CD4-positive, alpha-beta T cell (primary cell): ENCODE data around the gene FSTL4. TPM values are rescaled to one million over a fixed set of nuclear protein-coding genes. Genes with fewer than 3 reads are reported as not detected.

Source experiments
- ATAC-seq: fragments of 200-7000 bp; cut with Tn5 transposase; one replicate; pipeline ENCODE4 v1.10.0; 2022; ENCODE audit warnings: mild to moderate bottlenecking; ENCODE audit not compliant: poor library complexity
- CTCF ChIA-PET: fragments of 350-600 bp; sonication (Branson Sonifier 250); formaldehyde crosslinking; loops from one replicate; lab custom pipeline; 2021; ENCODE audit warnings: antibody characterized with exemption, inconsistent platforms; lab: Charles Lee
- POLR2A ChIA-PET: fragments of 350-600 bp; sonication (Branson Sonifier 250); formaldehyde crosslinking; loops from one replicate; lab custom pipeline; 2021; ENCODE audit warnings: antibody characterized with exemption, inconsistent platforms; lab: Charles Lee
- DNase-seq, 14 experiments: peaks; one replicate each; pipeline ENCODE4 v3.0.0-alpha.2; 2013 to 2020; ENCODE audit warnings: mixed read lengths in 2 of 14
- H3K27ac ChIP-seq, 2 donors: one replicate each; pipeline versions ENCODE4 v1.5.1 to v1.7.0; 2013; ENCODE audit warnings: low read length in 2 of 2, low read depth in 1 of 2, mild to moderate bottlenecking in 1 of 2
- H3K27me3 ChIP-seq, 2 experiments: 1 replicate in 1 of 2; 2 replicates in 1 of 2; pipeline versions ENCODE4 v1.6.1 to v1.7.0; 2013; ENCODE audit warnings: low read length in 2 of 2, control low read depth in 1 of 2, mild to moderate bottlenecking in 1 of 2, moderate library complexity in 1 of 2; ENCODE audit not compliant: insufficient read depth in 2 of 2, control insufficient read depth in 1 of 2
- H3K36me3 ChIP-seq: one replicate; pipeline ENCODE4 v1.6.1; 2013; ENCODE audit warnings: low read length, control low read depth; ENCODE audit not compliant: insufficient read depth
- H3K4me1 ChIP-seq: one replicate; pipeline ENCODE4 v1.6.1; 2013; ENCODE audit warnings: low read length, control low read depth; ENCODE audit not compliant: insufficient read depth
- H3K4me3 ChIP-seq: one replicate; pipeline ENCODE4 v1.5.1; 2013; ENCODE audit warnings: mild to moderate bottlenecking, low read length, moderate library complexity
- H3K9me3 ChIP-seq, 2 experiments: 1 replicate in 1 of 2; 2 replicates in 1 of 2; pipeline versions ENCODE4 v1.6.1 to v1.7.0; 2013; ENCODE audit warnings: low read length in 2 of 2, mild to moderate bottlenecking in 2 of 2, control low read depth in 1 of 2, moderate library complexity in 1 of 2; ENCODE audit not compliant: control insufficient read depth in 1 of 2, insufficient read depth in 1 of 2
- H3K27ac Mint-ChIP-seq: one replicate; pipeline ENCODE4 v1.8.0; 2020; ENCODE audit warnings: mixed read lengths
- H3K27me3 Mint-ChIP-seq: one replicate; pipeline ENCODE4 v1.8.0; 2021; ENCODE audit warnings: mixed read lengths
- H3K36me3 Mint-ChIP-seq: one replicate; pipeline ENCODE4 v1.8.0; 2021; ENCODE audit warnings: low read depth, mixed read lengths
- H3K4me1 Mint-ChIP-seq: one replicate; pipeline ENCODE4 v1.8.0; 2021; ENCODE audit warnings: low read depth, mixed read lengths
- H3K4me3 Mint-ChIP-seq: one replicate; pipeline ENCODE4 v1.8.0; 2020; ENCODE audit warnings: mild to moderate bottlenecking, mixed read lengths
- H3K9me3 Mint-ChIP-seq: one replicate; pipeline ENCODE4 v1.8.0; 2020; ENCODE audit warnings: mixed read lengths
- CTCF ChIP-seq: fragments of 200-600 bp; IDR thresholded peaks from one replicate; pipeline ENCODE4 v1.8.0; 2022; ENCODE audit warnings: antibody characterized with exemption, mild to moderate bottlenecking
- intact Hi-C, 2 experiments: fragments of 100-400 bp; cut with DNase I in 1 of 2; cut with micrococcal nuclease in 1 of 2; formaldehyde crosslinking; loops; one replicate each; pipeline versions ENCODE4 v1.15.1 to v1.9.0; 2023 to 2025; cut with DNase I, micrococcal nuclease
- total RNA-seq, 174 experiments: library from RNA in 2 of 174; stranded (reverse) in 2 of 174; gene quantifications; one replicate each; pipeline ENCODE4 v1.2.3 and lab custom pipeline; 2021 to 2026

FSTL4 gene
- total RNA-seq, 2 experiments from 2014 or later, result not detected

- H3K4me3 Mint-ChIP-seq, result no peak overlapping the region
- no peaks in the 10 kb centered on the region for H3K4me1 ChIP-seq
- no peaks in the 10 kb centered on the region for H3K9me3 ChIP-seq
- no peak overlapping the region for H3K27ac ChIP-seq
- ChIA-PET POLR2A (interaction anchor here (1.4 kb wide), 1 partner anchor 178 kb away, joined by 3 read pairs; no protein-coding TSS in a partner anchor), CTCF (no interaction called here)
- H3K9me3 Mint-ChIP-seq, result no peaks in the 10 kb centered on the region
- no peak overlapping the region for H3K27ac Mint-ChIP-seq
- no peak for DNase-seq
- H3K36me3 Mint-ChIP-seq, result no peaks in the 10 kb centered on the region
- no peaks in the 10 kb centered on the region for H3K36me3 ChIP-seq
- no peak overlapping the region for H3K4me3 ChIP-seq
- intact Hi-C loops, result no loop called here
- no peaks in the 10 kb centered on the region for H3K27me3 Mint-ChIP-seq
- no peak for ATAC-seq
- H3K27me3 ChIP-seq, result no peaks in the 10 kb centered on the region
- no peaks in the 10 kb centered on the region for H3K4me1 Mint-ChIP-seq
- TF ChIP-seq CTCF, result no peak
Observed at GRCh38 chr5:133286483-133286882, 325.9 kb downstream of the FSTL4 start.

DNA sequence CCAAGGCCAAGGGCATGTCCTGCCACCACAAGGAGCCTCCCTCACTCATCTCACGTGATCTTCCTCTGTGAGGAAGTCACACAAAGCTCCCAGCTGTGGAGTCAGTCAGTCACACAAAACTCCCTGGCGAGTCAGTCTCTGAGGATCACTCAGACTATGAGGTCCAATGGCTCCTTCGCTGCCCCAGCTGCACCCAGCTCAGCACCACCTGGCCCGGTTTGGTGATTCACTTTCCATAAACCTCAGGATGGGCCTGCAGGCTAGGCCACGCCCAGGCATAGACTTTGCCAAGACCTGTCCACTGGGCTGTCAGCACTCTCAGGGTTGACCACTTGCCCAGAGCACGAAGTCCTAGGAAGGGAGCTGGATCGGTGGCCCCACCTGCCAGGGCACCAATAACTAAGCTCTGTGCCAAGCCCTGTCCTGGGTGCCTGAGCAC, 326.7 kb downstream of the FSTL4 start:
- no peak for DNase-seq
- intact Hi-C loops, result no loop called here

DNA sequence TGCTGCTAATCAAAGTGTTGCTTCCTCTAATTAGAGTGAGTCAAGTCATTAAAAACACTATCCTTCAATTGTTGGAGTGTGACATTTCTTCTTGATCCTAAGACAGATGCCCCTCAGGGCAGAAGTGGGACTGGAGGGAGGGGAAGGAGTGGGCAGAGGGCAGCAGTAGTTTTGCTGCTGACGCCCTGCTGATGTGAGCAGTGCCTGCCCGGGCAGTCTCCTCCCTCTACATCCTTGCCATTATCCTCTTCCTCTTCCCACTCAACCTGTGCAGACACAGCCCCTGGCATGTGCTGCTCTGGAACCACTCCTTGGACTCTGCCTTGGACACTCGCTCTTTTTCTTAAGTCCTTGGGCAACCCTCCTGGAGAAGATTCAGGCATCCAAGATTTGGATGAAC, 328.0 kb downstream of the FSTL4 start:
- Histone ChIP-seq H3K27me3 (no peaks in the 10 kb centered on the region), H3K9me3 (no peaks in the 10 kb centered on the region), H3K4me3 (no peak overlapping the region), H3K36me3 (no peaks in the 10 kb centered on the region), H3K4me1 (no peaks in the 10 kb centered on the region), H3K27ac (no peak overlapping the region)
- ChIA-PET POLR2A (no interaction called here), CTCF (no interaction called here)
- no peak for TF ChIP-seq CTCF
- no peaks in the 10 kb centered on the region for H3K9me3 Mint-ChIP-seq
- no peaks in the 10 kb centered on the region for H3K4me1 Mint-ChIP-seq
- H3K4me3 Mint-ChIP-seq, result no peak overlapping the region
- DNase-seq (no peak), ATAC-seq (no peak)
- H3K36me3 Mint-ChIP-seq, result no peaks in the 10 kb centered on the region
- H3K27ac Mint-ChIP-seq, result no peak overlapping the region
- H3K27me3 Mint-ChIP-seq, result no peaks in the 10 kb centered on the region
- intact Hi-C loops, result no loop called here

More for the DNA sequence above, 326.7 kb downstream of the FSTL4 start:
- H3K4me1 ChIP-seq, result no peaks in the 10 kb centered on the region
- Mint-ChIP-seq H3K4me1 (no peaks in the 10 kb centered on the region), H3K27ac (no peak overlapping the region), H3K36me3 (no peaks in the 10 kb centered on the region), H3K27me3 (no peaks in the 10 kb centered on the region), H3K4me3 (no peak overlapping the region), H3K9me3 (no peaks in the 10 kb centered on the region)
- CTCF ChIA-PET, result no interaction called here
- no peak for TF ChIP-seq CTCF
- no peak overlapping the region for H3K4me3 ChIP-seq
- no peaks in the 10 kb centered on the region for H3K27me3 ChIP-seq
- ATAC-seq, result no peak
- H3K27ac ChIP-seq, result no peak overlapping the region
- POLR2A ChIA-PET, result interaction anchor here (0.7 kb wide), 1 partner anchor 31 kb away, joined by 3 read pairs; no protein-coding TSS in a partner anchor
- H3K9me3 ChIP-seq, result no peaks in the 10 kb centered on the region
- H3K36me3 ChIP-seq, result no peaks in the 10 kb centered on the region
